K562 treated with DMSO at 1 percent for 48 hours (cell line): ENCODE data around the gene PDS5A. TPM values are rescaled to one million over a fixed set of nuclear protein-coding genes. Genes with fewer than 3 reads are reported as not detected.

Experiments used
- total RNA-seq: library from RNA; unstranded; fragments of 300-600 nt; gene quantifications from 2 replicates; pipeline ENCODE4 v1.2.3, GENCODE V29; 2022; ENCODE audit warnings: low replicate concordance; ENCODE audit errors: extremely low read depth

PDS5A gene
- total RNA-seq: not detected in 2 replicates

GRCh38 chr4:39977489-39978377, at the start of gene PDS5A:
Gene PDS5A, minus strand, starts transcription at chr4:39977911. Its CDS starts 1,334 bp downstream, at chr4:39976577.

Other genes with a start within 250 kb of the PDS5A start
- gene N4BP2, start 78.9 kb upstream of the PDS5A start, total RNA-seq: not detected in 2 replicates
- not detected in 2 replicates for gene RHOH, start 219.1 kb upstream of the PDS5A start, total RNA-seq